ENCODE results near the gene TTC17. TPM values are rescaled to one million over a fixed set of nuclear protein-coding genes. Genes with fewer than 3 reads are reported as not detected.
"Not testable (repeated sequence)": the region's sequence is repeated elsewhere in the genome, so short reads cannot be mapped to it uniquely, and the experiment has no call there.

The TTC17 gene
- total RNA-seq, 2 experiments from 2014 or later: 57.1 to 64.3 TPM

- no peak for DNase-seq
- Mint-ChIP-seq H3K27me3 (ENCODE audit: low read depth) (no peaks in the 10 kb centered on the region), H3K9me3 (no peaks in the 10 kb centered on the region), H3K36me3 (ENCODE audit: low read depth) (peaks cover 46% of the 10 kb centered on the region), H3K4me1 (ENCODE audit: low read depth) (peaks cover 23% of the 10 kb centered on the region), H3K4me3 (no peak overlapping the region), H3K27ac (no peak overlapping the region)
- CTCF ChIA-PET: no interaction called here
- intact Hi-C loops (cut with micrococcal nuclease): no loop called here
Measured at GRCh38 chr11:43392713-43393112, 34.0 kb downstream of the TTC17 start.

GRCh38 chr11:43393765-43394355 is 35.1 kb downstream of the TTC17 start:
- CTCF ChIA-PET: no interaction called here
- intact Hi-C loops (cut with micrococcal nuclease): no loop called here

GRCh38 chr11:43396617-43397016 is 37.9 kb downstream of the TTC17 start:
- Mint-ChIP-seq H3K4me1 (ENCODE audit: low read depth) (peaks cover 41% of the 10 kb centered on the region), H3K27ac (no peak overlapping the region), H3K9me3 (no peaks in the 10 kb centered on the region), H3K4me3 (no peak overlapping the region), H3K27me3 (ENCODE audit: low read depth) (no peaks in the 10 kb centered on the region), H3K36me3 (ENCODE audit: low read depth) (peaks cover 53% of the 10 kb centered on the region)
- no peak for DNase-seq
- intact Hi-C loops (cut with micrococcal nuclease): loop anchor here (2.0 kb wide), 1 partner anchor 38 kb away; the partner anchor contains the start of gene TTC17
- CTCF ChIA-PET: no interaction called here

More at GRCh38 chr11:43393765-43394355, 35.1 kb downstream of the TTC17 start:
- DNase-seq: no peak
- H3K9me3 Mint-ChIP-seq: no peaks in the 10 kb centered on the region
- peaks cover 30% of the 10 kb centered on the region for H3K4me1 Mint-ChIP-seq (ENCODE audit: low read depth)
- peaks cover 53% of the 10 kb centered on the region for H3K36me3 Mint-ChIP-seq (ENCODE audit: low read depth)
- H3K27ac Mint-ChIP-seq: no peak overlapping the region
- H3K4me3 Mint-ChIP-seq: no peak overlapping the region
- H3K27me3 Mint-ChIP-seq (ENCODE audit: low read depth): no peaks in the 10 kb centered on the region

GRCh38 chr11:43397251-43397650 is 38.5 kb downstream of the TTC17 start:
- Mint-ChIP-seq H3K27me3 (ENCODE audit: low read depth) (no peaks in the 10 kb centered on the region), H3K36me3 (ENCODE audit: low read depth) (peaks cover 53% of the 10 kb centered on the region), H3K27ac (peak overlapping the region; percentile 39), H3K4me3 (no peak overlapping the region), H3K9me3 (no peaks in the 10 kb centered on the region), H3K4me1 (ENCODE audit: low read depth) (peaks cover 41% of the 10 kb centered on the region)
- peak; percentile 14 for DNase-seq
- intact Hi-C loops (cut with micrococcal nuclease): loop anchor here (2.0 kb wide), 1 partner anchor 38 kb away; the partner anchor contains the start of gene TTC17
- CTCF ChIA-PET: no interaction called here

- CTCF ChIA-PET: interaction anchor here (0.9 kb wide), 1 partner anchor 173 kb away, joined by 3 read pairs; no protein-coding TSS in a partner anchor
- peaks cover 46% of the 10 kb centered on the region for H3K4me1 Mint-ChIP-seq (ENCODE audit: low read depth)
- peak overlapping the region; percentile 47 for H3K27ac Mint-ChIP-seq
- DNase-seq: peak; percentile 48
- H3K9me3 Mint-ChIP-seq: no peaks in the 10 kb centered on the region
- no peaks in the 10 kb centered on the region for H3K27me3 Mint-ChIP-seq (ENCODE audit: low read depth)
- intact Hi-C loops (cut with micrococcal nuclease): loop anchor here (5.0 kb wide), 1 partner anchor 88 kb away; the partner anchor contains the start of gene API5
- peaks cover 53% of the 10 kb centered on the region for H3K36me3 Mint-ChIP-seq (ENCODE audit: low read depth)
- H3K4me3 Mint-ChIP-seq: no peak overlapping the region
Measured at GRCh38 chr11:43399983-43400630, 41.4 kb downstream of the TTC17 start.

- Mint-ChIP-seq H3K9me3 (no peaks in the 10 kb centered on the region), H3K27me3 (ENCODE audit: low read depth) (no peaks in the 10 kb centered on the region), H3K36me3 (ENCODE audit: low read depth) (peaks cover 57% of the 10 kb centered on the region), H3K4me1 (ENCODE audit: low read depth) (peaks cover 46% of the 10 kb centered on the region), H3K4me3 (no peak overlapping the region), H3K27ac (no peak overlapping the region)
- CTCF ChIA-PET: no interaction called here
- no peak for DNase-seq
- intact Hi-C loops (cut with micrococcal nuclease): loop anchor here (5.0 kb wide), 1 partner anchor 89 kb away; the partner anchor contains the start of gene API5
Measured at GRCh38 chr11:43401252-43401651, 42.5 kb downstream of the TTC17 start.

- H3K27ac Mint-ChIP-seq; H3K27me3 Mint-ChIP-seq (ENCODE audit: low read depth); DNase-seq; H3K9me3 Mint-ChIP-seq; CTCF ChIA-PET; H3K4me3 Mint-ChIP-seq: not testable (repeated sequence)
- peaks cover 40% of the 10 kb centered on the region for H3K4me1 Mint-ChIP-seq (ENCODE audit: low read depth)
- intact Hi-C loops (cut with micrococcal nuclease): loop anchor here (2.0 to 5.0 kb wide), 2 partner anchors 90 to 279 kb away; partner anchors contain the start of genes API5 and HSD17B12
- H3K36me3 Mint-ChIP-seq (ENCODE audit: low read depth): peaks cover 56% of the 10 kb centered on the region
Measured at GRCh38 chr11:43401811-43402210, 43.1 kb downstream of the TTC17 start.

GRCh38 chr11:43403357-43404231 is 44.9 kb downstream of the TTC17 start:
- Mint-ChIP-seq H3K36me3 (ENCODE audit: low read depth) (peaks cover 44% of the 10 kb centered on the region), H3K9me3 (no peaks in the 10 kb centered on the region), H3K27me3 (ENCODE audit: low read depth) (no peaks in the 10 kb centered on the region), H3K4me3 (no peak overlapping the region), H3K4me1 (ENCODE audit: low read depth) (peaks cover 27% of the 10 kb centered on the region), H3K27ac (no peak overlapping the region)
- DNase-seq: no peak
- CTCF ChIA-PET: interaction anchor here (0.6 to 1.4 kb wide), 4 partner anchors 10 to 110 kb away, joined by 3 to 5 read pairs (median 4); no protein-coding TSS in a partner anchor
- intact Hi-C loops (cut with micrococcal nuclease): loop anchor here (2.0 to 5.0 kb wide), 2 partner anchors 91 to 277 kb away; partner anchors contain the start of genes API5 and HSD17B12

- CTCF ChIA-PET: no interaction called here
- intact Hi-C loops (cut with micrococcal nuclease): loop anchor here (5.0 kb wide), 1 partner anchor 92 kb away; the partner anchor contains the start of gene API5
- peaks cover 48% of the 10 kb centered on the region for H3K36me3 Mint-ChIP-seq (ENCODE audit: low read depth)
- H3K9me3 Mint-ChIP-seq: no peaks in the 10 kb centered on the region
- H3K27ac Mint-ChIP-seq: no peak overlapping the region
- H3K27me3 Mint-ChIP-seq (ENCODE audit: low read depth): no peaks in the 10 kb centered on the region
- no peak overlapping the region for H3K4me3 Mint-ChIP-seq
- DNase-seq: no peak
- peaks cover 19% of the 10 kb centered on the region for H3K4me1 Mint-ChIP-seq (ENCODE audit: low read depth)
Measured at GRCh38 chr11:43404406-43404805, 45.7 kb downstream of the TTC17 start.

GRCh38 chr11:43404836-43405479 is 46.2 kb downstream of the TTC17 start:
- Mint-ChIP-seq H3K27me3 (ENCODE audit: low read depth) (no peaks in the 10 kb centered on the region), H3K4me1 (ENCODE audit: low read depth) (peaks cover 14% of the 10 kb centered on the region), H3K4me3 (no peak overlapping the region), H3K36me3 (ENCODE audit: low read depth) (peaks cover 46% of the 10 kb centered on the region), H3K27ac (no peak overlapping the region), H3K9me3 (no peaks in the 10 kb centered on the region)
- no peak for DNase-seq
- intact Hi-C loops (cut with micrococcal nuclease): loop anchor here (5.0 kb wide), 1 partner anchor 93 kb away; the partner anchor contains the start of gene API5
- CTCF ChIA-PET: no interaction called here

- H3K36me3 Mint-ChIP-seq (ENCODE audit: low read depth): peaks cover 43% of the 10 kb centered on the region
- H3K27me3 Mint-ChIP-seq (ENCODE audit: low read depth): no peaks in the 10 kb centered on the region
Measured at GRCh38 chr11:43408277-43408676, 49.6 kb downstream of the TTC17 start.

GRCh38 chr11:43410394-43410793 is 51.7 kb downstream of the TTC17 start:
- DNase-seq: no peak
- intact Hi-C loops (cut with micrococcal nuclease): no loop called here
- Mint-ChIP-seq H3K4me3 (no peak overlapping the region), H3K9me3 (no peaks in the 10 kb centered on the region), H3K4me1 (ENCODE audit: low read depth) (no peaks in the 10 kb centered on the region), H3K36me3 (ENCODE audit: low read depth) (peaks cover 34% of the 10 kb centered on the region), H3K27me3 (ENCODE audit: low read depth) (no peaks in the 10 kb centered on the region), H3K27ac (no peak overlapping the region)
- CTCF ChIA-PET: no interaction called here

More at GRCh38 chr11:43408277-43408676, 49.6 kb downstream of the TTC17 start:
- Mint-ChIP-seq H3K27ac (no peak overlapping the region), H3K4me3 (no peak overlapping the region), H3K4me1 (ENCODE audit: low read depth) (peaks cover 11% of the 10 kb centered on the region), H3K9me3 (no peaks in the 10 kb centered on the region)
- no peak for DNase-seq
- intact Hi-C loops (cut with micrococcal nuclease): no loop called here
- CTCF ChIA-PET: no interaction called here

All from activated naive CD4-positive, alpha-beta T cell treated with anti-CD3 and anti-CD28 coated beads for 36 hours (primary cell).